Right lobe of liver (tissue), 6 donors: ENCODE data around the gene CLASP2. TPM values are rescaled to one million over a fixed set of nuclear protein-coding genes. Genes with fewer than 3 reads are reported as not detected.

Experiments
- ATAC-seq, 4 donors: fragments of 200-7000 bp; cut with Tn5 transposase; one replicate each; pipeline ENCODE4 v1.9.1; 2020; ENCODE audit warnings: mild to moderate bottlenecking in 4 of 4, moderate library complexity in 4 of 4
- DNase-seq, 3 donors: peaks; one replicate each; pipeline ENCODE4 v3.0.0-alpha.2; 2020
- H3K27ac ChIP-seq, 3 donors: fragments of 200-600 bp; one replicate each; pipeline ENCODE4 v1.8.0; 2022
- H3K27me3 ChIP-seq, 2 donors: fragments of 200-600 bp; one replicate each; pipeline ENCODE4 v1.8.0; 2022
- H3K36me3 ChIP-seq, 4 donors: fragments of 200-600 bp; sonication (generic) in 1 of 4; one replicate each; pipeline versions ENCODE4 v1.5.1 to v1.8.0; 2017 to 2022; ENCODE audit warnings: control low read depth in 1 of 4
- H3K4me1 ChIP-seq, 4 donors: fragments of 200-600 bp; sonication (generic) in 1 of 4; one replicate each; pipeline versions ENCODE4 v1.5.1 to v1.8.0; 2017 to 2022; ENCODE audit warnings: control low read depth in 1 of 4
- H3K4me3 ChIP-seq, 3 donors: fragments of 200-600 bp; one replicate each; pipeline ENCODE4 v1.8.0; 2022
- H3K9me3 ChIP-seq, 4 donors: fragments of 200-600 bp; sonication (generic) in 1 of 4; one replicate each; pipeline versions ENCODE4 v1.5.1 to v1.8.0; 2017 to 2022; ENCODE audit warnings: control low read depth in 1 of 4
- CTCF ChIP-seq, 4 donors: fragments of 200-600 bp in 3 of 4; fragments of 450-650 bp in 1 of 4; IDR thresholded peaks; one replicate each; pipeline versions ENCODE4 v1.5.1 to v1.8.0; 2016 to 2022; ENCODE audit warnings: antibody characterized with exemption in 4 of 4, mild to moderate bottlenecking in 2 of 4
- POLR2A ChIP-seq: fragments of 450-650 bp; IDR thresholded peaks from one replicate; pipeline ENCODE4 v1.6.1; 2017; ENCODE audit warnings: antibody characterized with exemption, mild to moderate bottlenecking
- WGBS: methylation state at CpG from one replicate; pipeline ENCODE4 v1.1.6; 2018; ENCODE audit warnings: low coverage, low lambda C conversion rate; ENCODE audit not compliant: insufficient coverage; ENCODE audit errors: missing lambda C conversion rate; 5-methylcytosine and 5-hydroxymethylcytosine counted together
- intact Hi-C, 2 donors: fragments of 100-400 bp; cut with DNase I; formaldehyde crosslinking; loops; one replicate each; pipeline versions ENCODE4 v1.11.2 to v1.14.1; 2022
- total RNA-seq, 6 experiments: library from RNA; depleted of rRNA in 2 of 6; stranded (reverse); fragments of >200 nt in 2 of 6; fragmentation: NEBNext Ultra II Directional in 3 of 6; extraction: Animal tissue kit (Norgen Biotek cat#: 25700) in 3 of 6; gene quantifications; one replicate each; pipeline versions ENCODE4 v1.1.0 to v1.2.4, GENCODE V29; 2016 to 2023
- donor health status: DM: no; HTN: yes; CAD: no.
- donor health status: DM: no; HTN: no; CAD: no.
- donor health status: DM: no; HTN: no; CAD: no.
- donor health status: DM: no; HTN: yes; CAD: no.
- donor health status: DM: no; HTN: yes; CAD: no.

The CLASP2 gene
- total RNA-seq, 6 experiments from 2014 or later: 15.0 to 19.2 (median 16.5) TPM

- no peaks in the 10 kb centered on the region for H3K27me3 ChIP-seq
- DNase-seq (no peak), ATAC-seq (no peak)
- intact Hi-C loops: no loop called here
- H3K4me1 ChIP-seq: no peaks in the 10 kb centered on the region
- H3K27ac ChIP-seq: no peak overlapping the region
- H3K9me3 ChIP-seq: no peaks in the 10 kb centered on the region
- 90% methylated on average over 5 of the region's 5 CpGs for WGBS
- H3K36me3 ChIP-seq: no peaks in the 10 kb centered on the region
- H3K4me3 ChIP-seq: no peak overlapping the region
- TF ChIP-seq POLR2A (no peak), CTCF (IDR thresholded peaks at IDR 0.05) (no peak)
These were observed 49.4 kb downstream of the CLASP2 start for GRCh38 chr3:33668618-33669017.

GRCh38 chr3:33665294-33665693 lies 52.8 kb downstream of the CLASP2 start:
- Histone ChIP-seq H3K4me3 (no peak overlapping the region), H3K27ac (no peak overlapping the region), H3K4me1 (no peaks in the 10 kb centered on the region), H3K36me3 (no peaks in the 10 kb centered on the region), H3K27me3 (no peaks in the 10 kb centered on the region), H3K9me3 (no peaks in the 10 kb centered on the region)
- no peak for ATAC-seq
- no peak for TF ChIP-seq CTCF (IDR thresholded peaks at IDR 0.05)
- no peak for TF ChIP-seq POLR2A
- DNase-seq: no peak
- 82% methylated on average over 2 of the region's 2 CpGs for WGBS
- intact Hi-C loops: no loop called here

- Histone ChIP-seq H3K27me3 (no peaks in the 10 kb centered on the region), H3K4me1 (no peaks in the 10 kb centered on the region), H3K36me3 (no peaks in the 10 kb centered on the region), H3K4me3 (no peak overlapping the region), H3K27ac (no peak overlapping the region), H3K9me3 (no peaks in the 10 kb centered on the region)
- DNase-seq (no peak), ATAC-seq (peak in 3 of 4 donors; percentile 38 to 66 (median 39))
- intact Hi-C loops: no loop called here
- WGBS: 40% methylated on average over 1 of the region's 1 CpG
- TF ChIP-seq POLR2A (no peak), CTCF (IDR thresholded peaks at IDR 0.05) (no peak)
These were observed 53.9 kb downstream of the CLASP2 start for GRCh38 chr3:33664195-33664594.

GRCh38 chr3:33663042-33663441 lies 55.0 kb downstream of the CLASP2 start:
- H3K4me1 ChIP-seq: peaks cover 0 to 9% (median 0%) of the 10 kb centered on the region in 4 donors
- ATAC-seq: no peak

More at GRCh38 chr3:33663042-33663441, 55.0 kb downstream of the CLASP2 start:
- DNase-seq: no peak
- H3K27ac ChIP-seq: no peak overlapping the region
- TF ChIP-seq POLR2A (no peak), CTCF (IDR thresholded peaks at IDR 0.05) (no peak)
- H3K36me3 ChIP-seq: no peaks in the 10 kb centered on the region
- intact Hi-C loops: no loop called here
- H3K9me3 ChIP-seq: no peaks in the 10 kb centered on the region
- H3K27me3 ChIP-seq: no peaks in the 10 kb centered on the region
- no peak overlapping the region for H3K4me3 ChIP-seq
